Activated T-cell treated with anti-CD3 and anti-CD28 coated beads, Interleukin-2, amount 50 U/mL, for 24 hours (primary cell): ENCODE measurements around the gene HBD.

Experiments
- DNase-seq: peaks from one replicate; pipeline ENCODE4 v3.0.0-alpha.2; 2020
- H3K27ac Mint-ChIP-seq: 2 replicates; pipeline ENCODE4 v1.8.0; 2020; ENCODE audit warnings: mild to moderate bottlenecking, mixed read lengths
- H3K27me3 Mint-ChIP-seq: 2 replicates; pipeline ENCODE4 v1.8.0; 2020; ENCODE audit warnings: mixed read lengths
- H3K36me3 Mint-ChIP-seq: 2 replicates; pipeline ENCODE4 v1.8.0; 2020; ENCODE audit warnings: low read depth, mixed read lengths
- H3K4me1 Mint-ChIP-seq: 2 replicates; pipeline ENCODE4 v1.8.0; 2020; ENCODE audit warnings: low read depth, mixed read lengths
- H3K4me3 Mint-ChIP-seq: 2 replicates; pipeline ENCODE4 v1.8.0; 2020; ENCODE audit warnings: mild to moderate bottlenecking, moderate library complexity, mixed read lengths
- H3K9me3 Mint-ChIP-seq: 2 replicates; pipeline ENCODE4 v1.8.0; 2020; ENCODE audit warnings: mixed read lengths

Gene HBD

GRCh38 chr11:5198285-5198684 lies 36.0 kb downstream of the HBD start:
- no peaks in the 10 kb centered on the region for H3K36me3 Mint-ChIP-seq
- no peak overlapping the region for H3K4me3 Mint-ChIP-seq
- no peak overlapping the region for H3K27ac Mint-ChIP-seq
- no peaks in the 10 kb centered on the region for H3K4me1 Mint-ChIP-seq
- H3K27me3 Mint-ChIP-seq: peaks cover 4% of the 10 kb centered on the region
- no peaks in the 10 kb centered on the region for H3K9me3 Mint-ChIP-seq
- no peak for DNase-seq

- H3K4me3 Mint-ChIP-seq: no peak overlapping the region
- DNase-seq: no peak
- no peaks in the 10 kb centered on the region for H3K4me1 Mint-ChIP-seq
- H3K27me3 Mint-ChIP-seq: peaks cover 4% of the 10 kb centered on the region
- H3K36me3 Mint-ChIP-seq: no peaks in the 10 kb centered on the region
- H3K27ac Mint-ChIP-seq: no peak overlapping the region
- peaks cover 5% of the 10 kb centered on the region for H3K9me3 Mint-ChIP-seq
Observed at GRCh38 chr11:5197536-5197935, 36.7 kb downstream of the HBD start.

GRCh38 chr11:5196731-5197130 lies 37.6 kb downstream of the HBD start:
- no peak overlapping the region for H3K27ac Mint-ChIP-seq

GRCh38 chr11:5196067-5196466 lies 38.2 kb downstream of the HBD start:
- Mint-ChIP-seq H3K27me3 (peaks cover 4% of the 10 kb centered on the region), H3K4me1 (no peaks in the 10 kb centered on the region), H3K9me3 (peaks cover 5% of the 10 kb centered on the region), H3K36me3 (no peaks in the 10 kb centered on the region), H3K4me3 (no peak overlapping the region), H3K27ac (no peak overlapping the region)
- no peak for DNase-seq

More at GRCh38 chr11:5196731-5197130, 37.6 kb downstream of the HBD start:
- no peak overlapping the region for H3K4me3 Mint-ChIP-seq
- H3K9me3 Mint-ChIP-seq: peaks cover 5% of the 10 kb centered on the region
- peaks cover 4% of the 10 kb centered on the region for H3K27me3 Mint-ChIP-seq
- no peaks in the 10 kb centered on the region for H3K36me3 Mint-ChIP-seq
- H3K4me1 Mint-ChIP-seq: no peaks in the 10 kb centered on the region
- DNase-seq: no peak

GRCh38 chr11:5192738-5193137 lies 41.5 kb downstream of the HBD start:
- Mint-ChIP-seq H3K4me3 (no peak overlapping the region), H3K36me3 (no peaks in the 10 kb centered on the region), H3K27ac (no peak overlapping the region), H3K4me1 (no peaks in the 10 kb centered on the region), H3K9me3 (peaks cover 16% of the 10 kb centered on the region), H3K27me3 (no peaks in the 10 kb centered on the region)
- no peak for DNase-seq

GRCh38 chr11:5188201-5188600 lies 46.1 kb downstream of the HBD start:
- Mint-ChIP-seq H3K36me3 (no peaks in the 10 kb centered on the region), H3K27ac (no peak overlapping the region), H3K9me3 (peaks cover 15% of the 10 kb centered on the region), H3K27me3 (peaks cover 2% of the 10 kb centered on the region), H3K4me1 (no peaks in the 10 kb centered on the region), H3K4me3 (no peak overlapping the region)
- no peak for DNase-seq
